NCI-H2227 (cell line): Measurements from ENCODE around the gene ARL4D.
A peak's percentile ranks its signal among the peaks of the same experiment; 100 is the strongest.
"Not testable (repeated sequence)": the region's sequence is repeated elsewhere in the genome, so short reads cannot be mapped to it uniquely, and the experiment has no call there.

ENCODE experiments used
- DNase-seq: peaks from one replicate; lab custom pipeline; 2025; ENCODE audit not compliant: unreplicated experiment; lab: John Stamatoyannopoulos, UW

Gene ARL4D

GRCh38 chr17:43368740-43369506 is 29.9 kb upstream of the ARL4D start:
- DNase-seq = peak; percentile 91

GRCh38 chr17:43369986-43370385 is 28.8 kb upstream of the ARL4D start:
- no peak for DNase-seq

GRCh38 chr17:43371227-43371821 is 27.5 kb upstream of the ARL4D start:
- DNase-seq = no peak

GRCh38 chr17:43372273-43372911 is 26.4 kb upstream of the ARL4D start:
- peak; percentile 45 for DNase-seq

- DNase-seq = no peak
These were observed 25.4 kb upstream of the ARL4D start for GRCh38 chr17:43373356-43373755.

- DNase-seq = not testable (repeated sequence)
These were observed 22.9 kb upstream of the ARL4D start for GRCh38 chr17:43375915-43376314.

GRCh38 chr17:43377056-43377810 is 21.6 kb upstream of the ARL4D start:
- no peak for DNase-seq

- DNase-seq = no peak
These were observed 20.0 kb upstream of the ARL4D start for GRCh38 chr17:43378766-43379165.

- DNase-seq = no peak
These were observed 18.5 kb upstream of the ARL4D start for GRCh38 chr17:43380307-43380706.

GRCh38 chr17:43381204-43381603 is 17.6 kb upstream of the ARL4D start:
- no peak for DNase-seq

GRCh38 chr17:43381621-43382020 is 17.2 kb upstream of the ARL4D start:
- DNase-seq = no peak

GRCh38 chr17:43382776-43383175 is 16.0 kb upstream of the ARL4D start:
- DNase-seq = no peak

GRCh38 chr17:43383372-43383771 is 15.4 kb upstream of the ARL4D start:
- DNase-seq = no peak

GRCh38 chr17:43383826-43384475 is 14.8 kb upstream of the ARL4D start:
- DNase-seq = no peak

GRCh38 chr17:43384476-43384862 is 14.3 kb upstream of the ARL4D start:
- DNase-seq = no peak

- no peak for DNase-seq
These were observed 13.6 kb upstream of the ARL4D start for GRCh38 chr17:43385046-43385831.

- DNase-seq = peak; percentile 96
These were observed 10.3 kb upstream of the ARL4D start for GRCh38 chr17:43388359-43389045.

GRCh38 chr17:43389046-43389947 is 9.5 kb upstream of the ARL4D start:
- DNase-seq = peak; percentile 87

GRCh38 chr17:43392397-43392796 is 6.4 kb upstream of the ARL4D start:
- DNase-seq = no peak
